ENCODE measurements around the gene KCNT2.

Gene KCNT2

DNA sequence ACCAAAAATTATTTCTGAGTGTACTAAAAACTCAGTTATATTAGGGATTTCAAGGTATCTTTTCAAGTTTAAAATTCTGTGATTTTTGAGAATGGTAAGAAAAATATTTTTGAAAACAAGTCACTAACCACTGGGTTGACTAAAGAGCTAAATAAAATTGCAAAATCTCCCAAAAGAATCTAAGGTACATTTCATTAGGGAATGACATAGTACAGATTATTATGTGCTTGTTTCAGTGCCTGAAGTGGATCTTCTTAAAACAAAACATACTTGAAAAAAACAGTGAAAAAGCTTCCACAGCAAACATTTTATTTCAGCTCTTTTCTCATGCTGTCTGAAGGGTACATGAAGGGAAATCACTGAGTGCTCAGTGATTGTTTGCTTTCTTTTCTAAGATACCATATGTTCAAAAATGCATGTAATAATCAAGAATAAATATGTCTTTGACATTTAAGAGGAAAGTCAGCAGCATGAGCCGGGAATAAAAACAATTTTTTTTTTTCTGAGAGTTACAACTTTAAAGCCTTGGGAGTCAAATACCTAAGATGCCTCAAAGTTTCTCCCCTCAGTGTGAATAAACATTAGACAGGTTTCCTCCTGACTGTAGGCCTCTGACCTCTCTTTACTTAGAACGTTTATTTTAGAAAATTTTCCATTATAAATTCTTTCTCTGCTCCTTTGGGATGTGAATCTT, 200.7 kb downstream of the KCNT2 start:
- no peak for TF ChIP-seq CTCF (IDR thresholded peaks at IDR 0.05; ENCODE audit: insufficient read depth, low read depth, low read length, missing control alignments)
- no peak overlapping the region for H3K4me3 ChIP-seq (ENCODE audit: low read depth, low read length)
- no peak for DNase-seq (ENCODE audit: low read depth)

DNA sequence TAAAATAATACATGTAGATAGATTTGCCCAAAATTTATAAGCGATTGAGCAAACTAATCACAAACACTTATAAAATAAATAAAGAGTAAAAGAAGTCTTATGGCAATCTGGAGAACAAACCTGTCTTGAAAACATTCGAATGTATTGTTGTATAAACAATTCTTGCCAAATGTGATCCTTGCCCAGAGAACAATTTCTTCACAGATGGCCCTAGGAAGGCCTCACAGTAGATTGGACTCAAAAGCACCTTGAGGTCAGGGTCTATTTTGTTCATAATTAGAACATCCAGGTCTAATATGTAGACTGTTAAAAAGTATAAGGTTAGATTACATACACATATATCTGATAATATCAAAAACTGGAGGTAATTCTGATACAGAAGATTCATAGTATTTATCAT, 202.4 kb downstream of the KCNT2 start:
- no peak for TF ChIP-seq CTCF (IDR thresholded peaks at IDR 0.05; ENCODE audit: insufficient read depth, low read depth, low read length, missing control alignments)
- H3K4me3 ChIP-seq (ENCODE audit: low read depth, low read length) = no peak overlapping the region
- no peak for DNase-seq (ENCODE audit: low read depth)

DNA sequence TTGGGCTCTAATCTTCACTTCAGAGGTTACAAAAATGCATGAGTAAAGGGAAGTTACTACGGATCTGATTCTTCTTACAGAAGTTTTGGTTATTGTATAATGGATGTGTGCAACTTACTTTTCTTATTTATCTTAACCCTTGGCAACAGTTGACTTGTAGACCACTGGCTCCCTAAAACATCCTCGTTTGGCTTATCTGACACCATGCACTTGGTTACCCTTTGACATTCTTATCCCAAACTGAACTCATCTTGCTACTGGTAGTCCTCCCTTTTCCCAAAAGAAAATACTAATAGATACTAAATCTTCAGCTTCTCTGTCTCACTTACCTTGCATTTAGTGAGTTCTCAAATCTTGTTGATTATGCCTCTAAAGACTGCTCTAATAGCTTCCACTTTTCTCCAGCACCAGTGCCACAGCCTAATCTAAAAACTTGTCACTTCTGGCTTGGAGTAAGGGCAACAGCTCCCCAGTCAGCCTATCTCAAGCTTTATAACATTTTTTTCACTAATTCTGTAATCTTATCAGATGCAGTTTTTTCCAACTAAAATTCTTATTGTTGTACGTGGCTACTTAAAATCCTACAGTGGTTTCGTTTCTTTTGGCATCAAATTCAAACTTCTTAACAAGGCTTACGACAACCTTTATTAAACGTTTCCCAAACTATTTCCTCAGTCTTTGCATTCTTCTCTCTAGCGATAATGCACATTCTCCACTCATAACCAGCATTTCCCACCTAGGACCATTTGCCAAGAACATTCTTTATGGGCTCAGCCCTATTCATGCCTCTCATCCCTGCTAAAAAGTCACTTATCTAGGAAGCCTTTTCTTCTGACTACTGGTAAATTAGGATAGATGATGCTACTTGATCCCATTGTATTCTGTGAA, 204.2 kb downstream of the KCNT2 start:
- TF ChIP-seq CTCF (IDR thresholded peaks at IDR 0.05; ENCODE audit: insufficient read depth, low read depth, low read length, missing control alignments) = no peak
- no peak overlapping the region for H3K4me3 ChIP-seq (ENCODE audit: low read depth, low read length)
- DNase-seq (ENCODE audit: low read depth) = no peak

DNA sequence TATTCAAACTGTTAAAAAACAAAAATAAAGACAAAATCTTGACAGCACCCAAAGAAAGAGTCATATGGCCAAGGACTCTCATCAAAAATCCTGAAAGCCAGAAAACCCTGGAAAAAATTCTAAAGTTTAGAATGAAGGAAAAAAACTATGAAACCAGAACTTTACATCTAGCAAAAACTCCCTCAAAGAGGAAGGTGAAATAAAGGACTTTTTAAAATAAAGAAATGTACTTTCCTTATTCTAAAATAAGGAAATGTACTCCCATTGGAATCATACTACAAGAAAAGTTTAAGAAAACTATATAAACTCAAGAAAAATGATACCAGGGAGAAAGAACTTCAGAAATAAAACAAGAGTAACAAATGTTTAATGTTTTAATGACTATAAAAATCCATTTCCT, 206.3 kb downstream of the KCNT2 start:
- TF ChIP-seq CTCF (IDR thresholded peaks at IDR 0.05; ENCODE audit: insufficient read depth, low read depth, low read length, missing control alignments) = no peak
- DNase-seq (ENCODE audit: low read depth) = no peak
- H3K4me3 ChIP-seq (ENCODE audit: low read depth, low read length) = no peak overlapping the region

DNA sequence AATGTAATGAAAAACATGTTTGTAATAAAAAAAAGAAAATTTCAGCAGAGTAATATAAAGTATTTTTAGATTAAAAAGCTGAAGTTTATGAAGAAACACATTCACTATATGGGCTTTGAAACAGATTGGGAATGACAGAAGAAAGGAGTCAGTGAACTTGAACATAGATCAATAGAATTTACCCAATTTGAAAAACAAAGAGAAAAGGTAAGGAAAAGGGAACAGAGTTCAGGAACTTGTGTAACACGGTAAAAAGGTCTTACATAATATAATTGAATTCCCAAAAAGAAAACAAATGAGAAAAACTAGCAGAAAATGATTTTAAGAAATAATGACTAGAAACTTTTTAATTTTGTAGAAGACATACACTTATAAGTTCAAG, 206.8 kb downstream of the KCNT2 start:
- no peak overlapping the region for H3K4me3 ChIP-seq (ENCODE audit: low read depth, low read length)
- DNase-seq (ENCODE audit: low read depth) = no peak
- no peak for TF ChIP-seq CTCF (IDR thresholded peaks at IDR 0.05; ENCODE audit: insufficient read depth, low read depth, low read length, missing control alignments)

GRCh38 chr1:196400478-196401451, 207.5 kb downstream of the KCNT2 start:
- TF ChIP-seq CTCF (IDR thresholded peaks at IDR 0.05; ENCODE audit: insufficient read depth, low read depth, low read length, missing control alignments) = no peak
- H3K4me3 ChIP-seq (ENCODE audit: low read depth, low read length) = no peak overlapping the region
- DNase-seq (ENCODE audit: low read depth) = no peak

All from GM12865 (cell line).